ENCODE data around the gene TMEM232.
"Not testable (repeated sequence)": the region's sequence is repeated elsewhere in the genome, so short reads cannot be mapped to it uniquely, and the experiment has no call there.

The TMEM232 gene

DNA sequence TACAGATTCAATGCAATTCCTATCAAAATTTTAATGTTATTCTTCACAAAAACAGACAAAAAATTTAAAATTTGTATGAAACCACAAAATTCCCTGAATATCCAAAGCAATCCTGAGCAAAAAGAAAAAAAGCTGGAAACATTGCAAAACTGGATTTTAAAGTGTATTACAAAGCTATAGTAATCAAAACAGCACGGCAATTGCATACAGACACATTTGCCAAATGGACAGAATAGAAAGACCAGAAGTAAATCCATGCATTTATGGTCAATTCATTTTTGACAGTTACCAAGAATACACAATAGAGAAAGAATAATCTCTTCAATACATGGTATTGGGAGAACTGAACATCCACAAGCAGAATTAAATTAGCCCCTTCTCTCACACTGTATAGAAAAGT, 110.5 kb downstream of the TMEM232 start:
- no peak for DNase-seq

- DNase-seq: no peak
Measured at GRCh38 chr5:110612794-110613247, 113.7 kb downstream of the TMEM232 start.

GRCh38 chr5:110611817-110612216, 114.7 kb downstream of the TMEM232 start:
- no peak for DNase-seq

- DNase-seq: no peak
Measured at GRCh38 chr5:110594866-110595265, 131.6 kb downstream of the TMEM232 start.

GRCh38 chr5:110590187-110590586, 136.3 kb downstream of the TMEM232 start:
- no peak for DNase-seq

DNA sequence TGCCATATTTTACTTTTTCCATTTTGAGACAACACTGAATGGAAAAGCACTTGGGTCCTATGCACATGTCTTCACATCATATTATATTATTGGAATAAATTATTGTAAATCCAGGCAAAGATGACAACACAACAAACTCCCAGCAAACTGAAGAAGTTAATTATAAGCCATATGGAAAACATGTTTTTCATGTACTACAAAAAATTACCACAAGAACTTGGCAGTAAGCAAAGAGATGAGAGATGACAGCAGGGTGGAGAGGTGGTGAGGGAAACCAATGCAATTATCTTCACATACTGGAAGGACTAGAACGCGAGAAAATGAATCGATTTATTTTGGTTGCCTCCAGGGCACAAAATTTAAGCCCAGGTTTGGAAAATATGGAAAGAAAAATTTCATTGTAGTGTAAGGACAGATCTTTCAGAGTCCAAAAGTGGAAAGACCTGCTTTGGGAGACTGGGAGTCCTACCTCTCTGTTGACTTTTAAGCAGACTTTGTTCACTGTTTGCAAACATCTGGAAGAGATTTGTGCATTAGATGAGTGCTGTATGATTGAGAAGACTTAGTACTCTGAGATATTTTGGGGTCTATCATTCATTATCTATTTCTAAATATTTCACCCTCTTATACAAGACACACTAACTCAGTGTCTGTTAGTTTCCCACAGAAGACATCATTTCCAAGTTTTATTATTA, 138.0 kb downstream of the TMEM232 start:
- DNase-seq: no peak

GRCh38 chr5:110580625-110581024, 145.8 kb downstream of the TMEM232 start:
- no peak for DNase-seq

DNA sequence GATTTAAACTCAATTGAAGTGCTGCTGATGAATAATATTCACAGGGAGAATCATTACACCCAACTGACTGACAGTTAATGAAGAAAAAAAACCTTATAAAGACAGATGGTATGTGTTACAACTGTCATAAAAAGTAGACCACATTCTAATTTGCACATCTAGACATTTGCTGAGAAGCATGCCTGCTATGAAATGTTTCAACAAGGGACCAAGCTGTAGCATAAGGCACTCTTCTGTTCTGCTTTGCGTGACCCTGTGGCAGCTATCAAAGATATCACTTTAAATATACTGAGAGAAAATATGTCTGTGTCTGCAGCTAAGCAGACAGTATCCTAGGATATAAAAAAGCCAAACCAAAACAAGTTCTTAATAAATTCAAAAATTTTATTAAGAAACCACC, 153.7 kb downstream of the TMEM232 start:
- no peak for DNase-seq

DNA sequence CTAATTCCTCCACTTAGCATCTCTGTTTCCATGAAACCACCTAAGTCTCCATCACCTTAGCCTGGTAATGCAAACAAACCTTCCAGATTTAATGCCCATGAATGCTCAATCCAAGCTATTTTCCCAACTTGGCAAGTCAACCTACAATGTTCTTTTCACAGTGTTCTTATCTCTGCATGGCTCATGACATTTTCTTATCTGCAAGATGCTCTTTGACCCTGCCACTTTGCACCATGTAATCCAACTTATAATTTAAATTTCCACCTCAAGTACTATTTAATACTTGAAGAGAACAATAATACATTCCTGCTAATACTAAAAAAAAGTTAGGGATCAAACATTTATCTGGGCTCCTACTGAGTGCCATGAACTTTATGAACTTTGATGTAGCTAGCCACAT, 164.3 kb downstream of the TMEM232 start:
- DNase-seq: no peak

DNA sequence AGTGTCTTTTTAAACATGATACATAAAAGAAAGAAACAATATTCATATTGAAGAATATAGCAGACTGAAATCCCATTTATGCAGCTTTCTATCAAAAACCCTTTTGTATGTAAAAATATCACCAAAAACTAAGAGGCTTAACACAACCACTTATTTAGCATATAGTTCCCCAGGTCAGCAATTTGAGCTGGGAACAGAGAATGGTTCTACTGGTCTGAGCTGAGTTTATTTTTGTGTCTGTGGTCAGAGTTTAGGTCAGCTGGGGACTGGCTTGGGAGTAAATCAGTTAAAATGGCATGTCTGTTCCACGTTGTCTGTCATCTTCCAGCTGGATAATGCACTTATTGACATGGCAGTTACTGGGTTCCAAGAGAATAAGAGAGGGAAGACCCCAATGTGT, 165.0 kb downstream of the TMEM232 start:
- no peak for DNase-seq

DNA sequence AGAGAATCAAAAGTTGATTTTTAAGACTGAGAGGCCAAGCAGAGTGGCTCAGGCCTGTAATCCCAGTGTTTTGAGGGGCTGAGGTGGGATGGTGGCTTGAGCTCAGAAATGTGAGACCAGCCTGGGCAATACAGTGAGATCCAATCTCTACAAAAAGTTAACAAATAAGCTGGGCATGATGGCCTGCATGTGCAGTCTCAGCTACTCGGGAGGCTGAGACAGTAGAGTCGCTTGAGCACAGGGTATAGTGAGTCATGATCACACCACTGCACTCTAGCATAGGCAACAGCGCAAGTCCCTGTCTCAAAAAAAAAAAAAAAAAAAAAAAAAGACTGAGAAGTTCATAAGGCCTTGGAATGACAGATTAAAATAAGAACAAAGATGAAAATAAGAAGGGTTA, 177.2 kb downstream of the TMEM232 start:
- no peak for DNase-seq

DNA sequence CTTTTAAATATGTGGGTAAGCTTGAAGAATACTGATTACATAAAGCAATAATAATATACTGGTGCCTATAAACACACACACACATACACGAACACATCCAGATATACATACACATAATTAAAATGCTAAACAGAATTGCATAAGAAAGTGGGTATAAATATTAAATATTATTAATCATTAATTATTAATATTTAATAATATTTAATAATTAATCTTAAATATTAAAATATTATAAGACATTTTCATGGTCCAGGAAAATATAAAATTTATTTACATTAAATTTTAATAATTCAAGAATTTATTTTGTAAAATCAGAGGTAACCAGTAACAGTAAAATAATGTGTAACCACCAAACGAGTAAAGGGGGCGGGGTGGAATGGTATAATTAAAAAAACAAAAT, 178.3 kb downstream of the TMEM232 start:
- no peak for DNase-seq

GRCh38 chr5:110547495-110547894, 179.0 kb downstream of the TMEM232 start:
- no peak for DNase-seq

DNA sequence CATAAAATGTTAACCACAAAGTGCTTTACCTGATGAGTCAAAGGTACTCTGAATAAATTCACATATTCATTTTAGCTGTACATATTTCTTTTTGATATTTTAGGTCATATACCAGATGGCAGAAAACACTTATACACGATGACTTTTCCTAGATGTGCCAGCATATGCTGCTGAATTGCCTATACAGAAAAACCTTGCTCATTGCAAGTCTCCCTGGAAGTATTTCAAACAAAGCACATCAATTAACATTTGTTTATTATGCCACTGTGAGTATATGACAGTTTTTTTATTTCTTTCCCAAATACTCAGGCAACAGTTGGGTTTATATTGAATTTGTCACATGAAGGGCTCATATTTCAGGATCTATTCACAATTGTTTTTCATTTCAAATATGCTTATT, 180.8 kb downstream of the TMEM232 start:
- DNase-seq: no peak

- DNase-seq: no peak
Measured at GRCh38 chr5:110544603-110545002, 181.9 kb downstream of the TMEM232 start.

- DNase-seq: no peak
Measured at GRCh38 chr5:110542949-110543348, 183.5 kb downstream of the TMEM232 start.

GRCh38 chr5:110536120-110537115, 190.1 kb downstream of the TMEM232 start:
- no peak for DNase-seq

DNA sequence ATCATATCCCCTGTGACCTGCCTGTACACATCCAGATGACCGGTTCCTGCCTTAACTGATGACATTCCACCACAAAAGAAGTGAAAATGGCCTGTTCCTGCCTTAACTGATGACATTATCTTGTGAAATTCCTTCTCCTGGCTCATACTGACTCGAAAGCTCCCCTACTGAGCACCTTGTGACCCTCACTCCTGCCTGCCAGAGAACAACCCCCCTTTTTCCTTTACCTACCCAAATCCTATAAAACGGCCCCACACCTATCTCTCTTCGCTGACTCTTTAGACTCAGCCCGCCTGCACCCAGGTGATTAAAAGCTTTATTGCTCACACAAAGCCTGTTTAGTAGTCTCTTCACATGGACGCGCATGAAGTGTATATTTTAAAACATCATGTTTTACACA, 191.3 kb downstream of the TMEM232 start:
- not testable (repeated sequence) for DNase-seq

GRCh38 chr5:110525762-110526161, 200.7 kb downstream of the TMEM232 start:
- no peak for DNase-seq

- no peak for DNase-seq
Measured at GRCh38 chr5:110517396-110517795, 209.1 kb downstream of the TMEM232 start.

DNA sequence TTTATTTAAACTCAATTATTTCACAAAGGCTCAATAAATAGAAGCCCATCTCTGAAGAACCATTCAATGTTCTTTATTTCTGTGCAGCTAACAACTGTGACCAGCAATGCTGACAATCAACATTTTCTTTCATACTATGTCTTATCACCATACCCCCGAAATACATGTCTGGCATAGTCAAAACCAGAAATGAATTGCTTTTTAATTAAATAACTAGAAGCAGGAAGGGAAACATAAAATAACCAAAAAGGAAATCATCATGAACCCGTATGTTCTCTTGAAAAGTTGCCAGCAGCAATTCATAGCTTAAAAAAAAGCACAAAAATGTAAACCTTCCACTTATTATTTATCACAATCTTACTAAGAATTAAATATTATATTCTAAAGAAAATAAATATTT, 212.4 kb downstream of the TMEM232 start:
- no peak for DNase-seq

DNA sequence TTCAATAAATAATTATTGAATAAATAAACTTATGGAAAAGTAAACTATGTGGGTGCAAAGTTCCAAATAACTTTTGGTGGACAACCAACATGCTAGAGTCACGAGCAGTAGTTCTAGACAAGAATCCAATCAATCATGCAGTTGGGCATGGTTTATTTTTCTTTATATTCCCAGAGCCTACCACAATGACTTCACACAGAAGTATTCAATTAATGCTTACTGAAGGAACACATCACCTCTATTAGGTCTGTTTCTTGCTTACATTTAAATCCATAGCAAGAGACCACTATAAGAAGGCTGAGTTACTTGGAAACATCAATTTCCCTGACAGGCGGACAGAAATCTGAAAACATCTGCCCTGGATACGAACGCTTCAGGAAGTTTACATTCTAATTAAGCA, 214.2 kb downstream of the TMEM232 start:
- no peak for DNase-seq

DNA sequence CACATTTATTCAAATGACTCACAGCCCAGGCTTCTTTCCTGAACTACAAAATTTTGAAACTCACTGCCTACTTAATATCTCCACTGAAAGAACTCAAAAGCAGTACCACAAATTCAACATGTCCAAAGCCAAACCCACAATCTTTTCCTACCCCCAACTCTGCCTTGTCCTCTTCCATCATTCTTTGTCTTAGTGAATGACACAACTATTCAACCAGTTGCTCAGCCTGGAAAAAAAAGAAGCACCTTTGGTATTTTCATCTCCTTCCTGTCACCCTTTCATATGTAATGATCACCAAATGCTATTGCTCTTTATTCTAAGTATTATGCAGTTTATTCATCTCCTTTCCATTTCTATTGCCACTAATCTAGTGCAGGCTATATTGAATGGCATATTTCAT, 216.3 kb downstream of the TMEM232 start:
- no peak for DNase-seq

GRCh38 chr5:110507972-110508371, 218.5 kb downstream of the TMEM232 start:
- DNase-seq: no peak
